ENCODE measurements around the gene RYR3. TPM values are rescaled to one million over a fixed set of nuclear protein-coding genes. Genes with fewer than 3 reads are reported as not detected.

RYR3 gene
- total RNA-seq, 1 donor from 2014 or later = 0.75 TPM

DNA sequence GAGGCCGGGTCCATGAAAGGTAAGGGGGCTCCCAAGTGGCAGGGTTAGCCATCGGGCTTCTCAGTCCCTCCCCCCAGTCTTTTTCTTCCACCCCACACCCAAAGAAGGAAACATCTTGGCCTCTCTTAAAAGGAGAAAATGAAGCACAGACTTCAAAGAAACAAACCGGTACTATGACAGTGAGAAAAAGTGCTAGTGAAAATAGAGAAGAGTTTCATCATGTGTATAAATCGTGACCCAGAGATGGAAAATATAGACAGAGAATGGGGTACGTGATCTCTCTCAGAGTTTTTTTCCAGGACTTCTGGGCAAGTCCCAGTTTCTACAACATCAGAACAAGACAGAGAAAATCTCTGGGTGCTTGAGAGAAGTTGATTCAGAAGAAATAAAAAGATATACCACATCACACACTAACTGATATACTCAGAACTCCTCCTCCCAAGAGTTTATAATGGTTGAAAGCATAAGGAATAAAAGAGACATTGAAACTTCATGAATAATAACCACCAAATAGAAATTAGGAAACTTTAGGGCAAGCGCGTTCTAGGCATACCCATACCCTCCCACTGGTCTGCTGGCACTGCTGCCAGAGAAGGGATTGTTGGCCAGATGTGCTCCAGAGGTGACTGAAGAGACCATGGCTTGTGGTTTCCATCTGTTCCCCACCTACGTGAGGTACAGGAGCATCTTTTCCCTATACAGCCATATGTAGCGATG is 338.6 kb downstream of the RYR3 start:
- no peak for DNase-seq (ENCODE audit: low read depth)
- no peak overlapping the region for H3K4me3 ChIP-seq (ENCODE audit: low read depth, low read length)
- TF ChIP-seq, protein P1, sequence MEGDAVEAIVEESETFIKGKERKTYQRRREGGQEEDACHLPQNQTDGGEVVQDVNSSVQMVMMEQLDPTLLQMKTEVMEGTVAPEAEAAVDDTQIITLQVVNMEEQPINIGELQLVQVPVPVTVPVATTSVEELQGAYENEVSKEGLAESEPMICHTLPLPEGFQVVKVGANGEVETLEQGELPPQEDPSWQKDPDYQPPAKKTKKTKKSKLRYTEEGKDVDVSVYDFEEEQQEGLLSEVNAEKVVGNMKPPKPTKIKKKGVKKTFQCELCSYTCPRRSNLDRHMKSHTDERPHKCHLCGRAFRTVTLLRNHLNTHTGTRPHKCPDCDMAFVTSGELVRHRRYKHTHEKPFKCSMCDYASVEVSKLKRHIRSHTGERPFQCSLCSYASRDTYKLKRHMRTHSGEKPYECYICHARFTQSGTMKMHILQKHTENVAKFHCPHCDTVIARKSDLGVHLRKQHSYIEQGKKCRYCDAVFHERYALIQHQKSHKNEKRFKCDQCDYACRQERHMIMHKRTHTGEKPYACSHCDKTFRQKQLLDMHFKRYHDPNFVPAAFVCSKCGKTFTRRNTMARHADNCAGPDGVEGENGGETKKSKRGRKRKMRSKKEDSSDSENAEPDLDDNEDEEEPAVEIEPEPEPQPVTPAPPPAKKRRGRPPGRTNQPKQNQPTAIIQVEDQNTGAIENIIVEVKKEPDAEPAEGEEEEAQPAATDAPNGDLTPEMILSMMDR (conservative IDR thresholded peaks at IDR 0.05; ENCODE audit: low read depth, low read length) = no peak

DNA sequence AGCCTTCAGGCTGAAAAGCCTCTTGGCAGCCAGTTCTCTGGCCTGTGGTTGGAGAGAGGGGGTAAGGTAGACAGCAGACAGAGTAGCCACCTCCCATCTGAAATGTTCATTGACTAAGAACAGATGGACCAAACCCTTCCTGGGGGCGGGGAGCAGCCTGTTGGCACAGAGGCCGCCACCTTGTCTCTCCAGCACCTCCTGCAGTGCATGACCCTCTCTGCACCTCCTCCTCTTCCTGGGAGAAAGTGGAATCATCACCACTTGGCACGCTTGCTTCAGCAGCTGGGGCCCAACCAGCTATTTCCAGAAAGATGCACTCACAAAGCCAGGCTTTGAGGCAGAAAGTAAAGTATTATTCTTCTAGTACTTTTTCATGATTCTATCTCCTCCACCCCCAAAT is 344.1 kb downstream of the RYR3 start:
- no peak overlapping the region for H3K4me3 ChIP-seq (ENCODE audit: low read depth, low read length)
- peak; percentile 31 for DNase-seq (ENCODE audit: low read depth)
- TF ChIP-seq, protein P1 (conservative IDR thresholded peaks at IDR 0.05; ENCODE audit: low read depth, low read length) = peak; percentile 61

DNA sequence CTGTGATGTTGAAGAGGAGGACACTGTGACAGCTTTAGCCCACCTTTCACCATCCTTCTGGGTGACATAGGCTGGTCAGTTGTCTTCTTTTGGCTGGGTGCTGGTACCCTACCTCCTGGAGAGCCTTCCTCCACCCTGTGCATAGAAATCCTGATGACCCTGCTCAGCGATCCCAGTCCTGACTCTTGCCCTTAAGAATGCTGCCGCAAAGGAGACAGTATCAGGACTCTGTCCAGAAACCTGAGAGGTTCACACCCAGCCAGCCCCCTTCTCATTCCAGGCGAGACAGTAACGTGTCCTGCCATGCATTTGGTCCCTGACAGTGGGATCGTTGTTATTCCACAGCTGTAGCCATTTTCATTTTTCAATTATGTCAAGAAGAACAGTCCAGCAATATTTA is 344.7 kb downstream of the RYR3 start:
- no peak for DNase-seq (ENCODE audit: low read depth)
- H3K4me3 ChIP-seq (ENCODE audit: low read depth, low read length) = no peak overlapping the region
- TF ChIP-seq, protein P1 (conservative IDR thresholded peaks at IDR 0.05; ENCODE audit: low read depth, low read length) = no peak

DNA sequence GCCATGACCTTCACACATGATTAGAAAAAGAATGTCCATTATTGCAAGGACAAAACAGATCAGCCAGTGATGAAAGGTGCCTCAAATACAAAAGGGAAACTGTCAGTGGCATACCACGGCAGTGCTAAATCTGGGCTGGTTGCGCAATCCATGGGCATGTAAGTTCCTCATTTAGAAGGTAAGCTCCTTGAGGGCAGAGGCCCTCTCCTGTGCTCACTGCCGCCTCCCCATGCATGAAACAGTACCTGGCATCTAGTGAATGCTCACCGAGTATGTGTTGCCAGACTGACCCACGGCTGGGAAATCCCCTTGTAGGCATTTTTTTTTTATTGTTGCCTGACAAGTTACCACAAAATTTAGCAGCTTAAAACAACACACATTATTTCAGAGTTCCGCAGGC is 345.4 kb downstream of the RYR3 start:
- no peak for DNase-seq (ENCODE audit: low read depth)
- H3K4me3 ChIP-seq (ENCODE audit: low read depth, low read length) = no peak overlapping the region
- TF ChIP-seq, protein P1 (conservative IDR thresholded peaks at IDR 0.05; ENCODE audit: low read depth, low read length) = no peak

DNA sequence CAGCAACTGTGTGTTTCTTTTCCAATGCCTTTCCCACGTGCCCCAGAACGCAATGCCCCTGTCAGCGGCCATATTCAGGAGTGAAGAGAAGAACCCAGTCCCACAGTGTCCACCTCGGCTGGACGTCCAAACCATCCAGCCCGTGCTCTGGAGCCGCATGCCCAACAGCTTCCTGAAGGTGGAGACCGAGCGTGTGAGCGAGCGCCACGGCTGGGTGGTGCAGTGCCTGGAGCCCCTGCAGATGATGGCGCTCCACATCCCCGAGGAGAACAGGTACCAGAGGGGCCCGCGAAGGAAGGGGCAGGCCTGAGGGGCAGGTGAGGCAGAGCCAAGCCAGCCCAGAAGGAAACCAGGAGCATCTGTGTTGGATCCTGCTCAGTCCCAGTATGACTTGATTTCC is 349.4 kb downstream of the RYR3 start:
- no peak overlapping the region for H3K4me3 ChIP-seq (ENCODE audit: low read depth, low read length)
- TF ChIP-seq, protein P1 (conservative IDR thresholded peaks at IDR 0.05; ENCODE audit: low read depth, low read length) = no peak
- DNase-seq (ENCODE audit: low read depth) = no peak

DNA sequence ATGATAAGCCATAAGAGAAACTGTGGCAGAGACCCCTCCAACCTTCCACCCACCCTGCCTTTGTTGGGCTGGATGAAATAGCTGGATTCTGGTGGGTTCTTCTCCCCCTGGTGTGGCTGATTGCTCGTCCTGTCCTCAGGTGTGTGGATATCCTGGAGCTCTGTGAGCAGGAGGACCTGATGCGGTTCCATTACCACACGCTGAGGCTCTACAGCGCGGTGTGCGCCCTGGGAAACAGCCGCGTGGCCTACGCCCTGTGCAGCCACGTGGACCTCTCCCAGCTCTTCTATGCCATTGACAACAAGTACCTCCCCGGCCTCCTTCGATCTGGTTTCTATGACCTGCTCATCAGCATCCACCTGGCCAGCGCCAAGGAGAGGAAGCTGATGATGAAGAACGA is 351.2 kb downstream of the RYR3 start:
- no peak overlapping the region for H3K4me3 ChIP-seq (ENCODE audit: low read depth, low read length)

More for the DNA sequence above, 351.2 kb downstream of the RYR3 start:
- TF ChIP-seq, protein P1 (conservative IDR thresholded peaks at IDR 0.05; ENCODE audit: low read depth, low read length) = no peak
- no peak for DNase-seq (ENCODE audit: low read depth)

Measured in epithelial cell of proximal tubule (primary cell).